ENCODE results near the gene GGTLC1. TPM values are rescaled to one million over a fixed set of nuclear protein-coding genes. Genes with fewer than 3 reads are reported as not detected.
A peak's percentile ranks its signal among the peaks of the same experiment; 100 is the strongest.

GGTLC1 gene
- total and polyA plus RNA-seq, 7 donors, result not detected

- Histone ChIP-seq H3K4me1 (no peaks in the 10 kb centered on the region), H3K27ac (no peak overlapping the region), H3K9me3 (peaks cover 3% of the 10 kb centered on the region), H3K4me3 (no peak overlapping the region), H3K27me3 (ENCODE audit: insufficient read depth in 3 of 3, low read length in 2 of 3) (peaks cover 0 to 5% (median 0%) of the 10 kb centered on the region in 3 donors), H3K36me3 (ENCODE audit: insufficient read depth in 1 of 2, low read depth in 1 of 2) (no peaks in the 10 kb centered on the region)
- TF ChIP-seq CTCF (IDR thresholded peaks at IDR 0.05), result peak; percentile 65
- DNase-seq, result no peak
- WGBS, 3 donors, result 0 to 4% (median 1%) methylated on average over 3 of the region's 3 CpGs
- peak; percentile 63 to 77 (median 71) for ATAC-seq
- intact Hi-C loops (cut with DNase I), result loop anchor here in 1 of 2 donors (5.0 kb wide), 2 partner anchors 60 to 165 kb away; no protein-coding TSS in a partner anchor
Observed at GRCh38 chr20:23937303-23938117, 51.1 kb downstream of the GGTLC1 start.

Other genes starting within 250 kb of the GGTLC1 start
- not detected for gene CST1, start 237.8 kb downstream of the GGTLC1 start, total RNA-seq
- gene CST1, start 237.8 kb downstream of the GGTLC1 start, polyA plus RNA-seq, result not detected
- gene CST2, start 162.1 kb downstream of the GGTLC1 start, total RNA-seq, result not detected
- gene CST2, start 162.1 kb downstream of the GGTLC1 start, polyA plus RNA-seq, result not detected
- gene CST5, start 109.0 kb downstream of the GGTLC1 start, total RNA-seq, result not detected
- gene CST5, start 109.0 kb downstream of the GGTLC1 start, polyA plus RNA-seq, result not detected

Data from psoas muscle (tissue), 8 donors.